HepG2 (cell line): Measurements from ENCODE around the gene SCFD2. TPM values are rescaled to one million over a fixed set of nuclear protein-coding genes. Genes with fewer than 3 reads are reported as not detected.

Source experiments
- CAMTA2 ChIP-seq: sonication (generic); formaldehyde crosslinking; IDR thresholded peaks from 2 replicates; pipeline ENCODE4 v1.4.0; 2020; ENCODE audit warnings: mild to moderate bottlenecking, missing genetic modification reagents, borderline replicate concordance
- EZH2 ChIP-seq: conservative IDR thresholded peaks from 2 replicates; pipeline ENCODE4 v1.6.1; 2012; ENCODE audit warnings: mild to moderate bottlenecking, low read depth, low read length, moderate library complexity
- KLF11 ChIP-seq: IDR thresholded peaks from 2 replicates; pipeline ENCODE4 v1.6.1; 2016; ENCODE audit warnings: missing compliant biosample characterization
- MTF2 ChIP-seq: sonication (generic); formaldehyde crosslinking; IDR thresholded peaks from 2 replicates; pipeline ENCODE4 v1.5.0; 2020; ENCODE audit warnings: missing genetic modification reagents, borderline replicate concordance
- SKIL ChIP-seq: sonication (generic); formaldehyde crosslinking; IDR thresholded peaks from 2 replicates; pipeline ENCODE4 v1.8.0; 2022; ENCODE audit warnings: missing genetic modification reagents, mild to moderate bottlenecking, moderate library complexity, borderline replicate concordance
- TIGD3 ChIP-seq: sonication (generic); formaldehyde crosslinking; IDR thresholded peaks from 2 replicates; pipeline ENCODE4 v1.5.1; 2020; ENCODE audit warnings: mild to moderate bottlenecking, missing genetic modification reagents, borderline replicate concordance
- ZBTB40 ChIP-seq, 2 experiments: fragments of 450-650 bp in 1 of 2; sonication (generic) in 1 of 2; formaldehyde crosslinking in 1 of 2; IDR thresholded peaks; 2 replicates each; pipeline versions ENCODE4 v1.6.1 to v1.8.0; 2016 to 2022; ENCODE audit warnings: antibody characterized with exemption in 1 of 2, mild to moderate bottlenecking in 1 of 2, missing genetic modification reagents in 1 of 2
- ZNF24 ChIP-seq: fragments of 450-650 bp; IDR thresholded peaks from 2 replicates; pipeline ENCODE4 v1.6.1; 2017; ENCODE audit warnings: antibody characterized with exemption, mild to moderate bottlenecking
- ZNF282 ChIP-seq: fragments of 450-650 bp; IDR thresholded peaks from 2 replicates; pipeline ENCODE4 v1.6.1; 2018; ENCODE audit not compliant: partially characterized antibody
- ZNF354B ChIP-seq: sonication (generic); formaldehyde crosslinking; IDR thresholded peaks from 2 replicates; pipeline ENCODE4 v1.8.0; 2022; ENCODE audit warnings: mild to moderate bottlenecking, missing genetic modification reagents
- ZNF556 ChIP-seq: sonication (generic); formaldehyde crosslinking; IDR thresholded peaks from 2 replicates; pipeline ENCODE4 v1.4.0; 2020; ENCODE audit warnings: mild to moderate bottlenecking, missing genetic modification reagents, borderline replicate concordance
- polyA plus RNA-seq, 8 experiments: library from polyadenylated mRNA; depleted of rRNA in 3 of 8; stranded (reverse) in 7 of 8; unstranded in 1 of 8; fragments of >200 nt; fragmentation: Illumina TruSeq in 4 of 8; extraction: Trizol in 4 of 8; gene quantifications; 2 replicates each; pipeline versions ENCODE4 v1.2.1 to v1.2.3, GENCODE V29; 2011 to 2016; ENCODE audit warnings: low read depth in 4 of 8, missing spikeins in 1 of 8, mixed read lengths in 1 of 8; ENCODE audit not compliant: insufficient read depth in 1 of 8
- total RNA-seq, 5 experiments: library from RNA; depleted of rRNA; stranded (reverse); fragments of >200 nt; fragmentation: Illumina TruSeq; extraction: Trizol; gene quantifications; 2 replicates each; pipeline ENCODE4 v1.2.3, GENCODE V29; 2016; ENCODE audit warnings: low read depth in 1 of 5

The SCFD2 gene
- total and polyA plus RNA-seq, 2 of the 13 experiments (the other 11 are each of a cell fraction or from before 2014, with no cell fraction given), result 4.6 to 15.6 TPM

GRCh38 chr4:53019485-53020382 lies 346.1 kb downstream of the SCFD2 start (continued):
- TF ChIP-seq ZBTB40 (IDR thresholded peaks at IDR 0.05) (no peak), ZBTB40 (CRISPR knock-in tag; IDR thresholded peaks at IDR 0.05) (no peak; the same call in 1 of the 2 replicates), ZNF354B (no peak), ZNF556 (CRISPR knock-in tag) (no peak), EZH2 (no peak), ZNF282 (no peak), ZNF24 (no peak), CAMTA2 (CRISPR knock-in tag) (no peak), MTF2 (no peak), KLF11 (CRISPR knock-in tag) (no peak), SKIL (CRISPR knock-in tag) (peak; percentile 85), TIGD3 (CRISPR knock-in tag) (no peak)
